T-cell (primary cell): Measurements from ENCODE around the gene TMEM263. TPM values are rescaled to one million over a fixed set of nuclear protein-coding genes. Genes with fewer than 3 reads are reported as not detected.

Experiments used
- ATAC-seq, 4 experiments: fragments of 200-7000 bp in 3 of 4; fragments of 150-1000 bp in 1 of 4; cut with Tn5 transposase; replicated peaks in 1 of 4; 1 replicate in 3 of 4; 2 replicates in 1 of 4; pipeline ENCODE4 v1.10.0; 2021; ENCODE audit warnings: moderate library complexity in 3 of 4, mild to moderate bottlenecking in 2 of 4, moderate number of reproducible peaks in 1 of 4
- CTCF ChIA-PET, 2 donors: fragments of 300-600 bp; sonication (Branson Sonifier 250); formaldehyde crosslinking; loops; one replicate each; lab custom pipeline; 2022; ENCODE audit warnings: antibody characterized with exemption in 2 of 2; lab: Charles Lee
- POLR2A ChIA-PET, 2 donors: fragments of 300-600 bp; sonication (Branson Sonifier 250); formaldehyde crosslinking; loops; one replicate each; lab custom pipeline; 2022; ENCODE audit warnings: antibody characterized with exemption in 2 of 2; lab: Charles Lee
- DNase-seq, 35 experiments: peaks; one replicate each; pipeline versions ENCODE4 v3.0.0 to v3.0.0-alpha.2; 2013 to 2023
- H3K27ac ChIP-seq: one replicate; pipeline ENCODE4 v1.5.1; 2013; ENCODE audit warnings: low read length
- H3K27me3 ChIP-seq, 2 experiments: replicated peaks in 1 of 2; 1 replicate in 1 of 2; 2 replicates in 1 of 2; pipeline versions ENCODE4 v1.6.1 to v1.7.0; 2013; ENCODE audit warnings: low read length in 1 of 2, mixed read lengths in 1 of 2; ENCODE audit not compliant: control insufficient read depth in 2 of 2, insufficient read depth in 2 of 2; ENCODE audit errors: extremely low read depth in 1 of 2
- H3K36me3 ChIP-seq, 2 donors: 1 replicate in 1 of 2; 2 replicates in 1 of 2; pipeline versions ENCODE4 v1.6.1 to v1.7.0; 2013; ENCODE audit warnings: low read length in 1 of 2; ENCODE audit not compliant: control insufficient read depth in 2 of 2, insufficient read depth in 1 of 2; ENCODE audit errors: extremely low read depth in 1 of 2
- H3K4me1 ChIP-seq, 2 experiments: 1 replicate in 1 of 2; 2 replicates in 1 of 2; pipeline versions ENCODE4 v1.6.1 to v1.7.0; 2013; ENCODE audit warnings: low read length in 2 of 2, mixed read lengths in 1 of 2; ENCODE audit not compliant: insufficient read depth in 2 of 2, control insufficient read depth in 1 of 2; ENCODE audit errors: extremely low read depth in 1 of 2
- H3K4me3 ChIP-seq, 2 donors: 1 replicate in 1 of 2; 2 replicates in 1 of 2; pipeline versions ENCODE4 v1.5.1 to v1.7.0; 2013; ENCODE audit warnings: mild to moderate bottlenecking in 2 of 2, low read length in 1 of 2, moderate library complexity in 1 of 2; ENCODE audit not compliant: control insufficient read depth in 1 of 2; ENCODE audit errors: extremely low read depth in 1 of 2
- H3K9me3 ChIP-seq: 2 replicates; pipeline ENCODE4 v1.7.0; 2013
- H3K27ac Mint-ChIP-seq, 2 donors: one replicate each; pipeline ENCODE4 v1.8.0; 2020 to 2021; ENCODE audit warnings: mild to moderate bottlenecking in 2 of 2, mixed read lengths in 2 of 2
- H3K27me3 Mint-ChIP-seq, 2 donors: one replicate each; pipeline ENCODE4 v1.8.0; 2021 to 2022; ENCODE audit warnings: mixed read lengths in 2 of 2
- H3K36me3 Mint-ChIP-seq: one replicate; pipeline ENCODE4 v1.8.0; 2021; ENCODE audit warnings: mixed read lengths
- H3K4me1 Mint-ChIP-seq, 3 donors: one replicate each; pipeline ENCODE4 v1.8.0; 2020 to 2022; ENCODE audit warnings: mixed read lengths in 3 of 3, mild to moderate bottlenecking in 1 of 3
- H3K4me3 Mint-ChIP-seq, 3 donors: one replicate each; pipeline ENCODE4 v1.8.0; 2020 to 2022; ENCODE audit warnings: mild to moderate bottlenecking in 3 of 3, mixed read lengths in 3 of 3, moderate library complexity in 3 of 3
- H3K9me3 Mint-ChIP-seq, 3 donors: one replicate each; pipeline ENCODE4 v1.8.0; 2020 to 2022; ENCODE audit warnings: mixed read lengths in 3 of 3
- WGBS: methylation state at CpG from one replicate; pipeline ENCODE4 v1.1.5; 2013; ENCODE audit warnings: missing lambda C conversion rate; ENCODE audit not compliant: insufficient coverage; 5-methylcytosine and 5-hydroxymethylcytosine counted together
- total RNA-seq, 35 experiments: library from RNA in 6 of 35; stranded (reverse) in 6 of 35; fragments of 120-200 nt in 1 of 35; gene quantifications; one replicate each; pipeline versions ENCODE4 v1.2.1 to v1.2.4 and lab custom pipeline; 2013 to 2026

The TMEM263 gene
- total RNA-seq: 10 to 100 TPM; 29.8 to 36.5 (median 31.2) TPM
- 32.9 TPM for total RNA-seq (2013)
- 22.9 to 74.6 (median 48.2) reads per million in 29 experiments for total RNA-seq (lab: John Stamatoyannopoulos, UW)

DNA sequence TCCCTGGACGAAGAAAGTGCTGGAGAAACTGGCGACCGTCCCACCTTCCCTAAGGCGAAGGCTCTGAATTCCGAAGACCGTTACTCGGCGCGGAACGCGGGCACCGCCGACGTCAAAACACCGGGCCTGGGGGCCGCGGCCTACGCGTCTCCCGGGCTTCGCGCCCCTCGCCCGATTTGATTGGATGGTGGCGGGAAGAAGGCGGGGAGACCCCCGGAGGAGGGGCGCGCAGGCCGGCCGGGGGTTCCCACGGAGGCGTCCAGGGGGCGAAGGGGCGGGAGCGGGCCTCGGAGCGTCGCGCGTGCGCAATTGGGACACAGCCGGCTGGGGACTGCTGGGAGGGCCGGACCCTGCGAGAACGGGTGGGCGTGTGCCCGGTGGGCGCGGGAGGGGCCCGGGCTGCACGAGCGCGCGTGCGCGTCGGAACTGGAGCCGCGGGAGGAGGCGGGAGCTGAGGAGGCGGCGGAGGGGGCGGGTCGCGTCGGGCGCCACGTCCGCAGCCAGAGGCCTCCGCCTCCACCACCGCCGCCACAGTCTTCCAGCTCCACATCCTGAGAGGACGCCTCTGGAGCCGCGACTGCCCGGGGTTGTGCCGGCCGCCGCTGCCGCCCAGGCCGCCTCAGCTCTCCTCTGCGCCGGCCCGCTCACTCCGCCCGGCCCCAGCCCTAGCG lies at the start of gene TMEM263:
Gene TMEM263, plus strand, starts transcription at position 531 of the 671 bp plus-strand sequence. CDS start 11,210 bp downstream, outside the sequence.
- H3K27ac Mint-ChIP-seq: peak within 1 kb of the TSS; percentile 91
- DNase-seq: peak; percentile 73 to 96 (median 86)
- peaks cover 30 to 46% (median 35%) of the 10 kb centered on the region in 3 donors for H3K4me1 Mint-ChIP-seq
- no peaks in the 10 kb centered on the region for H3K9me3 Mint-ChIP-seq
- no peaks in the 10 kb centered on the region for H3K36me3 ChIP-seq
- peaks cover 11 to 16% of the 10 kb centered on the region in 2 experiments for H3K4me1 ChIP-seq
- H3K4me3 ChIP-seq: peak within 1 kb of the TSS; percentile 80 to 98
- ChIA-PET CTCF (interaction anchor here in 1 of 2 donors (0.9 to 1.7 kb wide), 2 partner anchors 32 to 598 kb away, joined by 4 read pairs; partner anchors contain the start of gene POLR3B), POLR2A (interaction anchor here (0.6 to 1.4 kb wide), 11 partner anchors 22 to 1735 kb away, joined by 3 to 7 read pairs (median 4); partner anchors contain the start of genes MTERF2 (in 1 of the 2) and TCP11L2 (in 1 of the 2))
- peak; percentile 79 to 88 (median 86) for ATAC-seq
- H3K27me3 Mint-ChIP-seq: no peaks in the 10 kb centered on the region
- H3K27ac ChIP-seq: peak within 1 kb of the TSS; percentile 86
- H3K36me3 Mint-ChIP-seq: no peaks in the 10 kb centered on the region
- peak within 1 kb of the TSS; percentile 95 to 99 (median 97) for H3K4me3 Mint-ChIP-seq
- WGBS: under 1% methylated on average over 81 of the region's 88 CpGs
- H3K9me3 ChIP-seq: no peaks in the 10 kb centered on the region
- H3K27me3 ChIP-seq: no peaks in the 10 kb centered on the region

DNA sequence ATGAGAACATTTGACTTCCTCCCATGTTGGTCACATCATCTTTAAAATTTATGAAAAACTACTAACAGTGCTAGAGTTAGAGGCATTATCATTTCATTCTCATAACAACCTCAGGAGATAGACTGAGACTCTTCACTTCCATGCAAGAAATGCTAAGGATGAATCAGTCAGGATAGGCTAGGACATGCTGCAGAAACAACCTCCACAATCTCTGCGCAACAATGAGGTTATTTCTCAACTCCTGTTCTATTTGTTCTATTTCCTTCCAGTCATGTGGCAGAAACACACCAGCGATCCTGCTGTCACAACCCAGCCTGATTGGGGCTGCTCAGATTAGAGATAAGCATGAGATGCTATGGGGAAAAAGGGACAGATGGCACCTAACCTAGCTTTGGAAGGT lies 49.0 kb upstream of the TMEM263 start:
- Histone ChIP-seq H3K27me3 (peaks cover 8 to 22% of the 10 kb centered on the region in 2 experiments), H3K9me3 (no peaks in the 10 kb centered on the region), H3K4me3 (no peak overlapping the region), H3K27ac (no peak overlapping the region), H3K4me1 (peaks cover 0 to 14% of the 10 kb centered on the region in 2 experiments), H3K36me3 (no peaks in the 10 kb centered on the region)
- Mint-ChIP-seq H3K4me1 (peaks cover 21 to 26% (median 21%) of the 10 kb centered on the region in 3 donors), H3K36me3 (no peaks in the 10 kb centered on the region), H3K27me3 (peaks cover 20 to 48% of the 10 kb centered on the region in 2 donors), H3K9me3 (no peaks in the 10 kb centered on the region), H3K27ac (no peak overlapping the region), H3K4me3 (no peak overlapping the region)
- ChIA-PET CTCF (no interaction called here), POLR2A (no interaction called here)
- ATAC-seq (no peak), DNase-seq (no peak)
- no CpG with 5 or more reads among the region's 2 CpGs for WGBS

DNA sequence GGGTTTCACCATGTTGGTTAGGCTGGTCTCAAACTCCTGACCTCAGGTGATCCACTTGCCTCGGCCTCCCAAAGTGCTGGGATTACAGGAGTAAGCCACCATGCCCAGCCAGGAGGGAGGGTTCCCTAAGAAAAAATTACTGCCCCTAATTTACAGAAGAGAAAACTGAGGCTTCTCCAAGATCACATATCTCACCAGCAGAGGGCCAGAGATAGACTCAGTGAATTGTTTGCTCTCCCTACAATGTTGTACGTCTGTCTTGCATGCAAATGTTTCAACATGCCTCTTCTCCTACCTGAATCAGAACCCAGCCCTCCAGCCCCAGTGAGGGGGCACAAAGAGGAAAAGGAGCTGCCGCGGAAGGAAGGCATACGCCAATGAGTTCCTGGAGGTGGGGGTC lies 48.3 kb upstream of the TMEM263 start:
- Mint-ChIP-seq H3K27me3 (peaks cover 18 to 43% of the 10 kb centered on the region in 2 donors), H3K36me3 (no peaks in the 10 kb centered on the region), H3K27ac (peak overlapping the region in 1 of 2 donors; percentile 13), H3K9me3 (no peaks in the 10 kb centered on the region), H3K4me1 (peaks cover 21 to 26% (median 21%) of the 10 kb centered on the region in 3 donors), H3K4me3 (peak overlapping the region in 1 of 3 donors; percentile 49)
- ATAC-seq: no peak
- Histone ChIP-seq H3K4me3 (no peak overlapping the region), H3K27ac (no peak overlapping the region), H3K4me1 (peaks cover 0 to 14% of the 10 kb centered on the region in 2 experiments), H3K27me3 (peaks cover 8 to 19% of the 10 kb centered on the region in 2 experiments), H3K36me3 (no peaks in the 10 kb centered on the region), H3K9me3 (no peaks in the 10 kb centered on the region)
- peak in 1 of 35 experiments; percentile 7 for DNase-seq
- 46% methylated on average over 4 of the region's 5 CpGs for WGBS
- CTCF ChIA-PET: interaction anchor here in 1 of 2 donors (0.7 kb wide), 1 partner anchor 12 kb away, joined by 3 read pairs; no protein-coding TSS in a partner anchor
- POLR2A ChIA-PET: no interaction called here

DNA sequence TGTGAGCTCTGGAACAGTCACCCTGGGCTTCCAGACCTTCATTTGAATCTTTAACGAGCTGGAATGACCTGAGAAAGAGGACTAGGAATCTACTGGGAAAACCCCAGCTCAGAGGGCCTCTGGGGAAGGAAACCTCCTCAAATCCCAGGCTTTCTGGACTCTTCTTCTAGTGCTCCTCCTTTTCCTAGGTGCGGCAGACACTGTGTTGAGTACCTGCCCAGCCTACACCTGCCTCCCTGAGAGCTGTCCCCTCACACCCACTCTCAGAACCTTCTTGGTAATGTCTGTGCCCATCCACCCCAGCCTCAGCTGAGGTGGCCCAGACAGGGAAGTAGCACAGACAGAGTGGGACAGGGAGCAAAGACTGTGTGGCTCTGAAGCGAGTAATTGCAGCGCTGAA lies 47.9 kb upstream of the TMEM263 start:
- DNase-seq (no peak), ATAC-seq (no peak)
- CTCF ChIA-PET: interaction anchor here in 1 of 2 donors (0.7 kb wide), 1 partner anchor 11 kb away, joined by 3 read pairs; no protein-coding TSS in a partner anchor
- Mint-ChIP-seq H3K4me1 (peaks cover 19 to 24% (median 20%) of the 10 kb centered on the region in 3 donors), H3K9me3 (no peaks in the 10 kb centered on the region), H3K36me3 (no peaks in the 10 kb centered on the region), H3K4me3 (peak overlapping the region in 1 of 3 donors; percentile 49), H3K27ac (peak overlapping the region in 1 of 2 donors; percentile 13), H3K27me3 (peaks cover 14 to 39% of the 10 kb centered on the region in 2 donors)
- no peaks in the 10 kb centered on the region for H3K36me3 ChIP-seq
- peaks cover 5 to 18% of the 10 kb centered on the region in 2 experiments for H3K27me3 ChIP-seq
- H3K27ac ChIP-seq: no peak overlapping the region
- WGBS: 0% methylated on average over 1 of the region's 4 CpGs
- H3K4me3 ChIP-seq: no peak overlapping the region
- no peaks in the 10 kb centered on the region for H3K9me3 ChIP-seq
- POLR2A ChIA-PET: no interaction called here
- H3K4me1 ChIP-seq: peaks cover 0 to 14% of the 10 kb centered on the region in 2 experiments

DNA sequence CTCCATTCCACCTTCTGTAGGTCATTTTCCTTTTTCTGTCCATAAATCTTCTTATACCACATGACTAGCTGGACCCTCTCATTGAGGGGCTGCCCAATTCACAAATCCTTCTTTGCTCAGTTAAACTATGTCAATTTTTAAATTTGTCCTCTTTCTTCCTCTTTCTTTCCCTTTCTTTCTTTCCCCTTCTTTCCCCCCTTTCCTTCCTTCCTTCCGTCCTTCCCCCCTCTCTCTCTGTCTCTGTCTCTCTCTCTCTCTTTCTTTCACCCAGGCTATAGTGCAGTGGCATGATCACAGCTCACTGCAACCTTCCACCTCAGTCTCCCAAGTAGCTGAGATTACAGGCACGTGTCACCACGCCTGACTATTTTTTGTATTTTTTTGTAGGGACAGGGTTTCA lies 47.1 kb upstream of the TMEM263 start:
- ATAC-seq (no peak), DNase-seq (no peak)
- Mint-ChIP-seq H3K27ac (no peak overlapping the region), H3K36me3 (no peaks in the 10 kb centered on the region), H3K9me3 (no peaks in the 10 kb centered on the region), H3K27me3 (peaks cover 13 to 32% of the 10 kb centered on the region in 2 donors), H3K4me3 (no peak overlapping the region), H3K4me1 (peaks cover 12 to 18% (median 13%) of the 10 kb centered on the region in 3 donors)
- Histone ChIP-seq H3K36me3 (no peaks in the 10 kb centered on the region), H3K4me1 (peaks cover 0 to 7% of the 10 kb centered on the region in 2 experiments), H3K27me3 (peaks cover 5 to 11% of the 10 kb centered on the region in 2 experiments), H3K4me3 (no peak overlapping the region), H3K27ac (no peak overlapping the region), H3K9me3 (no peaks in the 10 kb centered on the region)
- POLR2A ChIA-PET: no interaction called here
- WGBS: 67% methylated on average over 1 of the region's 3 CpGs
- CTCF ChIA-PET: interaction anchor here in 1 of 2 donors (0.6 kb wide), 1 partner anchor 108 kb away, joined by 5 read pairs; no protein-coding TSS in a partner anchor

DNA sequence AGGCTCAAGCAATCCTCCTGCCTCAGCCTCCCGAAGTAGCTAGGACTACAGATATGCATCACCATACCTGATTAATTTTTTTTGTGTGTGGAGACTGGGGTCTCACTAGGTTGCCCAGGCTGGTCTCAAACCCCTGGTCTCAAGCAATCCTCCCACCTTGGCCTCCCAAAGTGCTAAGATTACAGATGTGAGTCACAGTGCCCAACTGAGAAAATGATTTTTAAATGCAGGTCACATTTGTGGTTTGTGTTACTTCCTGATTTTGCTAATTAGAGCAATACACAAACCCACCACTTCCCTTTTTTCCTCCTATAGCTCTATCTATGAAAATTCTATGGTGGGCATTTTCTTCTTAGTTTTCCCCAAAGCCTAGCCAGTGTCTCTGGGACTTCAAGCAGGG lies 45.5 kb upstream of the TMEM263 start:
- no peak overlapping the region for H3K4me3 Mint-ChIP-seq
- ChIA-PET POLR2A (interaction anchor here in 1 of 2 donors (1.2 kb wide), 1 partner anchor 8 kb away, joined by 4 read pairs; no protein-coding TSS in a partner anchor), CTCF (no interaction called here)
- Histone ChIP-seq H3K4me1 (peaks cover 3 to 10% of the 10 kb centered on the region in 2 experiments), H3K9me3 (no peaks in the 10 kb centered on the region), H3K27me3 (peaks cover 5 to 9% of the 10 kb centered on the region in 2 experiments), H3K4me3 (no peak overlapping the region), H3K27ac (no peak overlapping the region), H3K36me3 (no peaks in the 10 kb centered on the region)
- WGBS: no CpG with 5 or more reads among the region's 1 CpG
- H3K36me3 Mint-ChIP-seq: no peaks in the 10 kb centered on the region
- no peak for DNase-seq
- H3K27me3 Mint-ChIP-seq: peaks cover 6 to 26% of the 10 kb centered on the region in 2 donors
- no peak for ATAC-seq
- peaks cover 18 to 25% (median 19%) of the 10 kb centered on the region in 3 donors for H3K4me1 Mint-ChIP-seq
- no peak overlapping the region for H3K27ac Mint-ChIP-seq
- no peaks in the 10 kb centered on the region for H3K9me3 Mint-ChIP-seq
